GM19463 (cell line): ENCODE measurements around the gene SRGAP3.

Experiments used
- ATAC-seq: cut with Tn5 transposase; IDR thresholded peaks from one replicate; pipeline ENCODE4 v1.9.1; 2021; ENCODE audit warnings: mild to moderate bottlenecking, moderate library complexity; ENCODE audit not compliant: unreplicated experiment

The SRGAP3 gene

GRCh38 chr3:9026320-9027045, 223.0 kb downstream of the SRGAP3 start:
- ATAC-seq: no peak

- ATAC-seq: no peak
Observed at GRCh38 chr3:9024341-9024740, 225.1 kb downstream of the SRGAP3 start.

GRCh38 chr3:9023226-9023590, 226.2 kb downstream of the SRGAP3 start:
- no peak for ATAC-seq

GRCh38 chr3:9022305-9023225, 226.9 kb downstream of the SRGAP3 start:
- no peak for ATAC-seq

DNA sequence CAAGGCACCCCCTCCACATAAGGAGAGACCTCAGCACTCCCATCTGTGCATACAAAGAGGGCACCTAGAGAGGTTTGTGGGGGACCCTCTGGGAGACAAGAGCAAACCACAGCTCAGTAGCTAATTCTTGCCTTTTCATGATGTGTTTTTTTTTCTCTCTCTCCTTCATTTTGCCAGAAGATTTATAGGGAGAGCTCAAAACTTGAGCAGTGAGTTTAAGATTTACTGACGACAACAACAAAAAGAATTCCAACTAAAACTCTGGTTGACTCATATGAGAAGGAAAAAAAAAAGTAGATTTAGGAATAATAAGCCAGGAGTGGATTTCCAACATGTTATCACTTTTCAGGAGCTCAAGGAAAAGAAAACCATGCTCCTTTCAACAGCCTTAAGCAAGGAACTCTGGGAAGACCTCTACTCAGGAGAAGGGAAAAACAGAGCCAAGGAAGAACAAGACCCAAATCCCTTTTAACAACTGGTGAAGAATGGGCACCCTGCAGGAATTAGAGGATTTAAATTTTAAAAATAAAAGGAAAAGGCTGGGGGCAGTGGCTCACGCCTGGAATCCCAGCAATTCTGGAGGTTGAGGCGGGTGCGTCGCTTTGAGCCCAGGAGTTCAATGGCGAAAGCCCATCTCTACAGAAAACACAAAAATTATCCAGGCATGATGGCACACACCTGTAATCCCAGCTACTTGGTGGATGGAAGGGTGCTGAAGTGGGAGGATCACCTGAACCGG, 228.0 kb downstream of the SRGAP3 start:
- no peak for ATAC-seq

DNA sequence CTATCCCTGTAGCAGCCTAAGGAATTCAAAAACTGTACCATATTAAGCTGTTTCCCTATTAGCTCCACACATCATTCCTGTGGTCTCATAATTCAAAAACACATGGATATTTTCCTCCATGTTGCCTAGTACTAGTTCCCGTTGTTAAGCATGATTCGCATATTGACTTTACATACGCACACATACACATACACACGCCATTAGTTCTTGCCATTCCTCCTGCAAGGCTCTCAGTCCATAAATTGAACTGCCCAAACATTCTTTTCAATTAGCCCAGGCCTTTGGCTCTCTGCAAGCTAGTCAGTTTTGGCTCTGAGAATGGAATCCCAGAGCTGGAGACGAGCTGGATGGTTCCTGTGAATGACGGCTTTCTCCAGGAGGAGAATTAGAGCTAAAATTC, 229.0 kb downstream of the SRGAP3 start:
- no peak for ATAC-seq

- ATAC-seq: no peak
Observed at GRCh38 chr3:9019259-9019961, 230.0 kb downstream of the SRGAP3 start.

DNA sequence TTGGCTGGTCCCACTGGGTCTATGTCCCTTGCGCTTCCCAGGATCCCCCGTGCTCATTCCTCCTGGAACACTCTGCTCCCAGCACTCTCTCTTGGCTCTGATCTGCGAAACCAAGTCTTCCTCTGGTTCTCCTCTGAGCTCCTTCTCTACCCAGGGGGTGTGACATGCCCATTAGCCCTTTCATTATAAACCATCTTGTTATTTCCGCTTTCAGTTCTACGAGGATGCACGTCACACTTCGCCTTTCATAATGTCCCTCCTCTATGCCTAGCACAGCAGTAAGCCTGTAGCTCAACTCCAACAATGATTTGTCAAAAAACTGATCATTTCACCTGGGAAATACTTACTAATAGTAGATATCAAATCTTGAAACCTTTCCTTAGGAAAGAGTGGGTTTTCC, 234.2 kb downstream of the SRGAP3 start:
- ATAC-seq: no peak

- ATAC-seq: no peak
Observed at GRCh38 chr3:9013782-9014563, 235.5 kb downstream of the SRGAP3 start.

GRCh38 chr3:9012521-9012920, 236.9 kb downstream of the SRGAP3 start:
- ATAC-seq: no peak

DNA sequence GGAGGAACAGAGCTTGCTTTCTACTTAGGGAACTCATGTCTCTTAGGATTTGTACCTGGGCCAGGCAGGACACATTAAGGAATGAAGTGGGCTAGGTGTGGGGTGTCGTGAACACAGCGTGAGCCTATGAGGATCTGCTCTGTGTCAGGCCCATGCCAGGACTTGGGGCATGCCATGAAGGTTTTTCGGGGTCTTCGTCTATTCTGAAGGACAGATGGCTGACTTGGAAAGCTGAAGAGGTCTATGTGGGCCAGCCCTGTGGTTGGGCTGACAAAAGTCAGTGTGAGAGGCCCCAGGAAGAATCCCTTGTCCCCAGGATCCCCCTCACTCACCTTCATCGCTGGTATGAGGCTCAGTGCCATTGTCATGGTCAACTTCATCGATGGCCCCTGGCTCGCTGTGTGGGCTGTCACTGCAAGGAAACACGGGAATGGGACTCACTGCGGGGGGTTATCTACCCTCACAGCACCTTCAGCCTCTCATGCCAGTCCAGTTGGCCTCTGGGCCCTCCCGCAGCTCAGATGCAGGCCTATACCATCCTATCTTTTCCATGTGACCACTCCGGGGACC, 239.4 kb downstream of the SRGAP3 start:
- ATAC-seq: no peak

- no peak for ATAC-seq
Observed at GRCh38 chr3:9008550-9009255, 240.7 kb downstream of the SRGAP3 start.

GRCh38 chr3:9007928-9008327, 241.5 kb downstream of the SRGAP3 start:
- ATAC-seq: no peak

GRCh38 chr3:9007213-9007612, 242.2 kb downstream of the SRGAP3 start:
- no peak for ATAC-seq

GRCh38 chr3:9000041-9000440, 249.4 kb downstream of the SRGAP3 start:
- no peak for ATAC-seq

- no peak for ATAC-seq
Observed at GRCh38 chr3:8997151-8997550, 252.3 kb downstream of the SRGAP3 start.

DNA sequence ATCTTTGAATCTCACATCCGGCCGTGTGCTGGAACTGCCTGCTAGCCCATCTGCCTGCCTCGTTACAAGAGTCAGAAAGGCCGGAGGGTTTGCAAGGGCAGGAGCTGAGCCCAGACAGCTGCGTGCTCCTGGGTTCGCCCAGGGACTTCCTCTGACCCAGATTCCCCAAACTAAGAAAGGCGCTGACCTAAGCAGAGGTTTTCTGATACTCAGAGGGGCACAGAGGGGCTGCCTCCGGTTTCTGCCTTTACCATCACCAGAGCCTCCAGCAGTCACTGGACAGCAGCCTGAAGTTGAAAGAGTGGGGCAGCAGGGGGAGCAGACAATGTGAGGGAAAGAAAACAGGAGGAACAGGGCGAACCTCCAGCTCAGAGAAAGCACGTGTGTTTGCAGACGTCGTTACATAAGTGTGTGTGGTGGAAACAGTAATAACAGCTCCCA, 252.7 kb downstream of the SRGAP3 start:
- no peak for ATAC-seq

- ATAC-seq: no peak
Observed at GRCh38 chr3:8996216-8996615, 253.2 kb downstream of the SRGAP3 start.

DNA sequence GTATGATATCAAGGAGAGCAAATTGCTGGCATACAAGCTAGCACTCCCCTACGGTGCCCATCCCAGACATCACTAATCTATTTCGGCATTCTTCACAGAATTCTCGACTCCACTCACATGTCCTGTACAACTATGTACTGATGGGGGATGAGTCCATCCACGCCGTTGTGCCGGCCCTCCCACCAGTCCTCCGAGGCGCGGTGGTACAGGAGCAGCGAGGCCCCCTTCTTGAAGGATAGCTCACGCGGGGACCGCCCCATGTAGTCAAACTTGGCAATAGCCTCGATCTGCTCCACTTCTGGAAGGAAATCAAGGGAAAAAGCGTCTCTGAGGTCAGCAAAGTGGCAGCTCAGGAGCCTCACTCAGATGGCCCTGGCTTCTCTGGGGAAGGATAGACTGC, 255.2 kb downstream of the SRGAP3 start:
- ATAC-seq: no peak
